Eye (tissue), 1 donor: ENCODE measurements around the gene NPAS3.

Source experiments
- DNase-seq: peaks from one replicate; pipeline ENCODE4 v3.0.0-alpha.2; 2015

Gene NPAS3

GRCh38 chr14:33780035-33780434 is 841.4 kb downstream of the NPAS3 start:
- no peak for DNase-seq

GRCh38 chr14:33781236-33781635 is 842.6 kb downstream of the NPAS3 start:
- no peak for DNase-seq

GRCh38 chr14:33782923-33783322 is 844.2 kb downstream of the NPAS3 start:
- peak; percentile 74 for DNase-seq

GRCh38 chr14:33786091-33786825 is 847.6 kb downstream of the NPAS3 start:
- no peak for DNase-seq

- no peak for DNase-seq
Measured at GRCh38 chr14:33788161-33788560, 849.5 kb downstream of the NPAS3 start.

GRCh38 chr14:33790996-33791395 is 852.3 kb downstream of the NPAS3 start:
- no peak for DNase-seq

- DNase-seq, result no peak
Measured at GRCh38 chr14:33792009-33792719, 853.5 kb downstream of the NPAS3 start.

GRCh38 chr14:33792720-33793368 is 854.2 kb downstream of the NPAS3 start:
- peak; percentile 94 for DNase-seq

- no peak for DNase-seq
Measured at GRCh38 chr14:33793398-33794110, 854.9 kb downstream of the NPAS3 start.

- DNase-seq, result no peak
Measured at GRCh38 chr14:33794791-33795305, 856.2 kb downstream of the NPAS3 start.

GRCh38 chr14:33796356-33796755 is 857.7 kb downstream of the NPAS3 start:
- no peak for DNase-seq

GRCh38 chr14:33799705-33800570 is 861.3 kb downstream of the NPAS3 start:
- DNase-seq, result peak; percentile 45

GRCh38 chr14:33800735-33801163 is 862.1 kb downstream of the NPAS3 start:
- DNase-seq, result peak; percentile 42

GRCh38 chr14:33802737-33803136 is 864.1 kb downstream of the NPAS3 start:
- no peak for DNase-seq

GRCh38 chr14:33805593-33805992 is 866.9 kb downstream of the NPAS3 start:
- DNase-seq, result no peak

- DNase-seq, result no peak
Measured at GRCh38 chr14:33806905-33807304, 868.2 kb downstream of the NPAS3 start.

- no peak for DNase-seq
Measured at GRCh38 chr14:33808187-33808586, 869.5 kb downstream of the NPAS3 start.

- no peak for DNase-seq
Measured at GRCh38 chr14:33809396-33809981, 870.8 kb downstream of the NPAS3 start.

- no peak for DNase-seq
Measured at GRCh38 chr14:33810308-33810707, 871.6 kb downstream of the NPAS3 start.

GRCh38 chr14:33811721-33812120 is 873.0 kb downstream of the NPAS3 start:
- no peak for DNase-seq

- DNase-seq, result no peak
Measured at GRCh38 chr14:33812181-33812580, 873.5 kb downstream of the NPAS3 start.

- DNase-seq, result no peak
Measured at GRCh38 chr14:33812601-33813000, 873.9 kb downstream of the NPAS3 start.
